Endodermal cell (in vitro differentiated cells): ENCODE measurements around the gene DUSP2. TPM values are rescaled to one million over a fixed set of nuclear protein-coding genes. Genes with fewer than 3 reads are reported as not detected.

Source experiments
- DNase-seq: peaks from one replicate; pipeline ENCODE4 v3.0.0-alpha.2; 2017
- H3K27ac ChIP-seq: 2 replicates; pipeline ENCODE4 v1.5.1; 2013; ENCODE audit warnings: mild to moderate bottlenecking, low read depth, low read length, moderate library complexity
- H3K27me3 ChIP-seq: 2 replicates; pipeline ENCODE4 v1.6.1; 2013; ENCODE audit warnings: mild to moderate bottlenecking, low read length, moderate library complexity; ENCODE audit not compliant: insufficient read depth, control insufficient read depth, poor library complexity, severe bottlenecking
- H3K36me3 ChIP-seq: 2 replicates; pipeline ENCODE4 v1.7.0; 2013; ENCODE audit warnings: mild to moderate bottlenecking, low read length, moderate library complexity; ENCODE audit not compliant: control insufficient read depth, insufficient read depth
- H3K4me1 ChIP-seq: one replicate; pipeline ENCODE4 v1.7.0; 2013; ENCODE audit warnings: low read length; ENCODE audit not compliant: control insufficient read depth, insufficient read depth
- H3K4me3 ChIP-seq: 2 replicates; pipeline ENCODE4 v1.5.1; 2013; ENCODE audit warnings: mild to moderate bottlenecking, low read length, moderate library complexity
- H3K9ac ChIP-seq: 2 replicates; pipeline ENCODE4 v1.6.1; 2013; ENCODE audit warnings: mild to moderate bottlenecking, low read length, moderate library complexity; ENCODE audit not compliant: poor library complexity, severe bottlenecking; ENCODE audit errors: extremely low read depth
- H3K9me3 ChIP-seq: 2 replicates; pipeline ENCODE4 v1.6.1; 2013; ENCODE audit warnings: mild to moderate bottlenecking, low read length, moderate library complexity; ENCODE audit not compliant: control insufficient read depth
- H3K27ac Mint-ChIP-seq: 2 replicates; pipeline ENCODE4 v1.8.0; 2020; ENCODE audit warnings: mixed read lengths
- H3K27me3 Mint-ChIP-seq: 2 replicates; pipeline ENCODE4 v1.8.0; 2021; ENCODE audit warnings: mild to moderate bottlenecking, mixed read lengths; ENCODE audit not compliant: insufficient read depth
- H3K36me3 Mint-ChIP-seq: 2 replicates; pipeline ENCODE4 v1.8.0; 2020; ENCODE audit warnings: low read depth, mixed read lengths
- H3K4me1 Mint-ChIP-seq: 2 replicates; pipeline ENCODE4 v1.8.0; 2020; ENCODE audit warnings: mixed read lengths
- H3K4me3 Mint-ChIP-seq: 2 replicates; pipeline ENCODE4 v1.8.0; 2020; ENCODE audit warnings: mild to moderate bottlenecking, moderate library complexity, mixed read lengths
- H3K9me3 Mint-ChIP-seq: 2 replicates; pipeline ENCODE4 v1.8.0; 2020; ENCODE audit warnings: mild to moderate bottlenecking, mixed read lengths
- WGBS, 2 experiments: methylation state at CpG; one replicate each; pipeline versions ENCODE4 v1.1.5 to v1.1.7; 2013; ENCODE audit warnings: missing lambda C conversion rate in 2 of 2, mixed read lengths in 1 of 2; ENCODE audit not compliant: insufficient coverage in 1 of 2, insufficient read length in 1 of 2; 5-methylcytosine and 5-hydroxymethylcytosine counted together
- total RNA-seq, 2 donors: library from RNA; stranded (reverse); fragmentation: NEBNext Ultra II Directional in 1 of 2; extraction: Animal tissue kit (Norgen Biotek cat#: 25700) in 1 of 2; gene quantifications; 2 replicates in 1 of 2; 3 replicates in 1 of 2; pipeline ENCODE4 v1.2.1, GENCODE V29; 2021
- TF ChIP-seq, protein P1 (sequence below): fragments of 200-600 bp; sonication (generic); conservative IDR thresholded peaks from 2 replicates; pipeline ENCODE4 v1.5.0; 2021; ENCODE audit warnings: antibody characterized with exemption, mild to moderate bottlenecking

The DUSP2 gene
- total RNA-seq, 2 donors from 2014 or later: 1.6 to 2.2 TPM

DNA sequence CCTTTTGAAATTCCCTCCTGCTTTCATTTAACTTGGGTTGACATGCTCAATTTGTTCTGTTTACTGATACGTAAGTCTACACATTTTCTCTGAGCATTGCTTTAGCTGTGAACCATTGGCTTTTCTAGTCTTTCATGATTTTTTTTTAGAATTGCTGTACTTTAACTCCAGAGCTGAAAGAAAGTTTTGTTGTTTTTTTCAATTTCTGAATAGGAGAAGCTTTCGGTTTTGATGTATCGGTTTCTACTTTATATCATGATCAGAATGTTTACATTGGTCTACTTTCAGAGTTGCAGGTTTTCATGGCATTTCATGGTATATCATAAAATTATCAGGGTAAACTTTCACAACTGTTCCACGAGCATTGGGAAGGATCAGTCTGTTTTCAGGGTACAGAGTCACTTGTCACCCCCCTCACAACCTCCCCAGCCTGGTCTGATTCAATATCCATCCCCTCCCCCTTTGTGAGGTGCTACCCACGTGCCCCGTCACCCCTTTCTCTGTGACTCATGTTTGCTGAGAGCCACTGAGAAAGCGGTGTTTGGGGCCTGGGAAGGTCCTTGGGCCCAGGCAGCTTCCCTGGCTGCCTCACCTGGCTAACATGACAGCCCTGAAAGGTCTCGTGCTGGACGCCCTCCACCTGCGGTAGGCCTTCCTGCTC lies 14.0 kb downstream of the DUSP2 start:
- Histone ChIP-seq H3K27me3 (peaks cover 21% of the 10 kb centered on the region), H3K36me3 (no peaks in the 10 kb centered on the region), H3K27ac (no peak overlapping the region), H3K9me3 (no peaks in the 10 kb centered on the region), H3K9ac (no peak overlapping the region), H3K4me3 (no peak overlapping the region), H3K4me1 (no peaks in the 10 kb centered on the region)
- no peaks in the 10 kb centered on the region for H3K4me1 Mint-ChIP-seq
- no peak for DNase-seq
- TF ChIP-seq, protein P1, sequence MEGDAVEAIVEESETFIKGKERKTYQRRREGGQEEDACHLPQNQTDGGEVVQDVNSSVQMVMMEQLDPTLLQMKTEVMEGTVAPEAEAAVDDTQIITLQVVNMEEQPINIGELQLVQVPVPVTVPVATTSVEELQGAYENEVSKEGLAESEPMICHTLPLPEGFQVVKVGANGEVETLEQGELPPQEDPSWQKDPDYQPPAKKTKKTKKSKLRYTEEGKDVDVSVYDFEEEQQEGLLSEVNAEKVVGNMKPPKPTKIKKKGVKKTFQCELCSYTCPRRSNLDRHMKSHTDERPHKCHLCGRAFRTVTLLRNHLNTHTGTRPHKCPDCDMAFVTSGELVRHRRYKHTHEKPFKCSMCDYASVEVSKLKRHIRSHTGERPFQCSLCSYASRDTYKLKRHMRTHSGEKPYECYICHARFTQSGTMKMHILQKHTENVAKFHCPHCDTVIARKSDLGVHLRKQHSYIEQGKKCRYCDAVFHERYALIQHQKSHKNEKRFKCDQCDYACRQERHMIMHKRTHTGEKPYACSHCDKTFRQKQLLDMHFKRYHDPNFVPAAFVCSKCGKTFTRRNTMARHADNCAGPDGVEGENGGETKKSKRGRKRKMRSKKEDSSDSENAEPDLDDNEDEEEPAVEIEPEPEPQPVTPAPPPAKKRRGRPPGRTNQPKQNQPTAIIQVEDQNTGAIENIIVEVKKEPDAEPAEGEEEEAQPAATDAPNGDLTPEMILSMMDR: no peak
- no peaks in the 10 kb centered on the region for H3K9me3 Mint-ChIP-seq
- H3K27ac Mint-ChIP-seq: no peak overlapping the region
- no peaks in the 10 kb centered on the region for H3K36me3 Mint-ChIP-seq
- H3K4me3 Mint-ChIP-seq: no peak overlapping the region
- peaks cover 29% of the 10 kb centered on the region for H3K27me3 Mint-ChIP-seq
- WGBS, 2 experiments: 84 to 88% methylated on average over 8 to 10 of the region's 10 CpGs

DNA sequence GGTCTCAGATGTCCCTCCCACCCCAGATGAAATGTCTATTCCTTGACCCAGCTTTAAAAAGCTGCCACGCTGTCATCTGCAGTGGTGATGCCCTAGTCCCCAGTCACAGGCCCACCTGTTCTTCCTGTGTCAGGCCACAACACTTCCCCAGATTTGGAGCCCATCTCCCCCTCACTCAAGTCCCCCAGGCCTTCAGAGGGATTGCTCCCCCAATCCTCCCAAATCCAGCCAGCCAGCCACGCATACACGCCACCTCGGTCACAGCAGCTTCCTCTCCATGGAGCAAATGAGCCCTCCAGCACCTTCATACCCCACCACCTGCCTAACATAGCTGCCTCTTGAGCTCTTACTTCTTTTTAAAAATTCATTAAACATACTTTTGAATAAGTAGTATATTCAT lies 14.8 kb downstream of the DUSP2 start:
- H3K27me3 Mint-ChIP-seq: peaks cover 27% of the 10 kb centered on the region
- H3K4me3 ChIP-seq: no peak overlapping the region
- peaks cover 21% of the 10 kb centered on the region for H3K27me3 ChIP-seq
- H3K9me3 ChIP-seq: no peaks in the 10 kb centered on the region
- no peak overlapping the region for H3K9ac ChIP-seq
- no peak for DNase-seq
- no peak overlapping the region for H3K27ac ChIP-seq
- no peaks in the 10 kb centered on the region for H3K4me1 Mint-ChIP-seq
- H3K4me1 ChIP-seq: no peaks in the 10 kb centered on the region
- H3K36me3 Mint-ChIP-seq: no peaks in the 10 kb centered on the region
- no peaks in the 10 kb centered on the region for H3K9me3 Mint-ChIP-seq
- WGBS, 2 experiments: 73 to 88% methylated on average over 1 to 4 of the region's 4 CpGs
- TF ChIP-seq, protein P1: no peak
- no peak overlapping the region for H3K27ac Mint-ChIP-seq
- no peak overlapping the region for H3K4me3 Mint-ChIP-seq
- no peaks in the 10 kb centered on the region for H3K36me3 ChIP-seq

DNA sequence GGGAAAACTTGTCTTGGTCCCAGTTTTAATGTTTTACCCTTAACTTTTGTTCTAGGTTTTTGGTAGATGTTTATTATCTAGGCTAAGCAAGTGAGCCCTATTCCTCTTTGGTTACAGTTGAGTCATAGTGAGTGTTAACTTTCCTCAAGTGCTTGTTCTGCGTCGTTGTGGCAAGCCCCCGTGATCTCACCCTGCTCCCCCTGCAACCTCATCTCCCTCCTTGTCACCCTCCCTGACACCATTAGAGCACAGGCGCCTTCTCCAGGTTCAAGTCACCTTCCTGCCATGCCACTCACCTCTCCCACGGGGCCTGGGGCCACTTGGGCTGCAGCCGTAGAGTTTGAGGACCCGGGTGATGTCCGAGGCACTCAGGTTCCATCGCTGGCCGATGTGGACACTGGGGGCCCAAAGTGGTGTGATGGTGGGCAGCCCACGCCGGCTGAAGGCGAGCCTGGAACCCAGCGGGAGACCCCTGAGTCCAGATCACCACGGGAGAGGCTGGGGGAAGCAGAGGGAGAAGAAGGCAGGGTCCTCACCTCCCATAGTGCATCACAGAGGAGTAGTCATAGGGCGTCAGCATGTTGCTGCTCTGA lies 15.6 kb downstream of the DUSP2 start:
- WGBS, 2 experiments: 83 to 89% methylated on average over 8 to 16 of the region's 16 CpGs

More for the DNA sequence above, 15.6 kb downstream of the DUSP2 start:
- Histone ChIP-seq H3K27me3 (peaks cover 21% of the 10 kb centered on the region), H3K9me3 (no peaks in the 10 kb centered on the region), H3K4me1 (no peaks in the 10 kb centered on the region), H3K4me3 (no peak overlapping the region), H3K9ac (no peak overlapping the region), H3K27ac (no peak overlapping the region), H3K36me3 (no peaks in the 10 kb centered on the region)
- H3K36me3 Mint-ChIP-seq: no peaks in the 10 kb centered on the region
- H3K4me3 Mint-ChIP-seq: no peak overlapping the region
- TF ChIP-seq, protein P1: no peak
- no peaks in the 10 kb centered on the region for H3K4me1 Mint-ChIP-seq
- no peaks in the 10 kb centered on the region for H3K9me3 Mint-ChIP-seq
- peaks cover 31% of the 10 kb centered on the region for H3K27me3 Mint-ChIP-seq
- no peak overlapping the region for H3K27ac Mint-ChIP-seq
- no peak for DNase-seq
